ENCODE results near the gene CNTRL.
"Not testable (repeated sequence)": the region's sequence is repeated elsewhere in the genome, so short reads cannot be mapped to it uniquely, and the experiment has no call there.

The CNTRL gene, protein sequence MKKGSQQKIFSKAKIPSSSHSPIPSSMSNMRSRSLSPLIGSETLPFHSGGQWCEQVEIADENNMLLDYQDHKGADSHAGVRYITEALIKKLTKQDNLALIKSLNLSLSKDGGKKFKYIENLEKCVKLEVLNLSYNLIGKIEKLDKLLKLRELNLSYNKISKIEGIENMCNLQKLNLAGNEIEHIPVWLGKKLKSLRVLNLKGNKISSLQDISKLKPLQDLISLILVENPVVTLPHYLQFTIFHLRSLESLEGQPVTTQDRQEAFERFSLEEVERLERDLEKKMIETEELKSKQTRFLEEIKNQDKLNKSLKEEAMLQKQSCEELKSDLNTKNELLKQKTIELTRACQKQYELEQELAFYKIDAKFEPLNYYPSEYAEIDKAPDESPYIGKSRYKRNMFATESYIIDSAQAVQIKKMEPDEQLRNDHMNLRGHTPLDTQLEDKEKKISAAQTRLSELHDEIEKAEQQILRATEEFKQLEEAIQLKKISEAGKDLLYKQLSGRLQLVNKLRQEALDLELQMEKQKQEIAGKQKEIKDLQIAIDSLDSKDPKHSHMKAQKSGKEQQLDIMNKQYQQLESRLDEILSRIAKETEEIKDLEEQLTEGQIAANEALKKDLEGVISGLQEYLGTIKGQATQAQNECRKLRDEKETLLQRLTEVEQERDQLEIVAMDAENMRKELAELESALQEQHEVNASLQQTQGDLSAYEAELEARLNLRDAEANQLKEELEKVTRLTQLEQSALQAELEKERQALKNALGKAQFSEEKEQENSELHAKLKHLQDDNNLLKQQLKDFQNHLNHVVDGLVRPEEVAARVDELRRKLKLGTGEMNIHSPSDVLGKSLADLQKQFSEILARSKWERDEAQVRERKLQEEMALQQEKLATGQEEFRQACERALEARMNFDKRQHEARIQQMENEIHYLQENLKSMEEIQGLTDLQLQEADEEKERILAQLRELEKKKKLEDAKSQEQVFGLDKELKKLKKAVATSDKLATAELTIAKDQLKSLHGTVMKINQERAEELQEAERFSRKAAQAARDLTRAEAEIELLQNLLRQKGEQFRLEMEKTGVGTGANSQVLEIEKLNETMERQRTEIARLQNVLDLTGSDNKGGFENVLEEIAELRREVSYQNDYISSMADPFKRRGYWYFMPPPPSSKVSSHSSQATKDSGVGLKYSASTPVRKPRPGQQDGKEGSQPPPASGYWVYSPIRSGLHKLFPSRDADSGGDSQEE (N-terminal part only)

GRCh38 chr9:121074370-121075250, at the start of gene CNTRL:
CNTRL (plus strand) TSS chr9:121074955; CDS start chr9:121088327, 13,372 bp downstream.
- DNase-seq: peak; percentile 87 to 89

DNA sequence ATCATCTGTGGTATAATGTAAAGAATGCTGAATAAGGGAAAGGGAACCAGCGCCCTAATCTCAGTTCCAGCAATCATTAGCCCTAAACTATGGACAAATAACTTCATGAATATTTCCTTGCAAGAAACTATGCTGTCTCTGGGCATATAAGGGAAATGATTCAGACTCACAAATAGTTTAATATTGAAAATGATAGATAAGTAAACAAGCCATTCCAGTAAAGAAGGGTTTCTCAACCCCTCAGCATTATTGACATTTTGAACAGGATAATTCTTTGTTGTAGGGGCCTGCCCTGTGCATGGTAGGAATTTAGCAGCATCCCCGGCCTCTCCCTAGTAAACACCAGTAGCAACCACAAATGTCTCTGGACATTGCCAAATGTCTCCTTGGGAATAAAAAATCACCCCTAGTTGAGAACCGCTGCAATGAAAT, 48.5 kb upstream of the CNTRL start:
- no peak for DNase-seq

DNA sequence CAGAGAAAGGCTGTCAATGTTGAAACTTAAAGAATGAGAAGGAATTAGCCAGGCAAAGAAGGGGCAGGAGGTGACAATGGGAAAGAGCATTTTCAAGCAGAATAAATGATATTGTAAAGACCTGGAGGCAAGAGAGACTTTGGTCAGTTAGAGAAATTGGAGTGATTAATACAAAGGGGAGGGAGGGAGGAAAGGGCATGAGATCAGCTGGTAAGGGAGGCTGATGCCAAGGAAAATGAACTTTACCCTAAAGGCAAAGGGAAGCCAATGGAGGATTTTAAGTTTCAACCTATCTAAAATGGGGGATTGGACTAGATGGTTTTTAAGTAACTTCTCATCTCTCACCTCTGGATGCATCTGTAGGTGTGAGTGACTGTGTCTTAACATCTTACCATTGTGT, 48.0 kb upstream of the CNTRL start:
- DNase-seq: no peak

- DNase-seq: not testable (repeated sequence)
Measured at GRCh38 chr9:121028285-121028684, 46.5 kb upstream of the CNTRL start.

DNA sequence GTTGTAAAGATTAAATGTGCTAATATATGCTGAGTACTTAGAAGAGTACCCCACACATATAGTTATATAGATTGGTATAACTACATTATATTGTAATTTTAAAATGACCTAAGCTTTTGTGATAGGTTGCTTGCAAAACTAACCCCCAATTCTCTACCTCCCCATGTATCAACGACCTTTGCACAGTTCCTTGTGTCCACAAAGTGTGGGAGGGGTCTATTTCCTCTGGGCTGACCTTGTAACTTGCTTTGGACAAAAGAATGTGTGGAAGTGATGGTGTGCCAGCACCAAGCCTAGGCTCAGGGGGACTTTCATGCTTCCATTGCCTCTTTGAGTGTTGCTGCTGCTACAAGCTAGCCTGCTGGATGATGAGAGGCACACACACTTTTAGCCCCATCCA, 45.3 kb upstream of the CNTRL start:
- no peak for DNase-seq

GRCh38 chr9:121034529-121034928, 40.2 kb upstream of the CNTRL start:
- no peak for DNase-seq

- not testable (repeated sequence) for DNase-seq
Measured at GRCh38 chr9:121035717-121036116, 39.0 kb upstream of the CNTRL start.

- no peak for DNase-seq
Measured at GRCh38 chr9:121038362-121038761, 36.4 kb upstream of the CNTRL start.

DNA sequence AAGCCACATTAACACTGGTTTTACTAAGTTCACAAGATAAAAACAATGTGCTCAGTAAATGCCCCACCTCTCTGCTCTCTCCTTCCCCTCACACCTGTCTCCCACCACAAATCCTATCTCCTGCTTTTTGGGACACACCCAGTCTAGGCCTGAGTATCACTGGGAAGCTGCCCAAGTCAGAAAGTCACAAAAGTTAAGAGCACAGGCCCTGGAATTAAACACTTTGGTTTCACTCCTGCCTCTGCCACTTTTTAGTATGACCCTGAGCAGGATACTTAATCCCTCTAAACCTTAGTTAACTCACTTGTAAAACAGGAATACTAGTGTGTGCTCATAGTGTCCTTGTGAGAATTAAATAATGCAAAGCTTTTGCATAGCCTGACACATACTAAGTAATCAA, 36.0 kb upstream of the CNTRL start:
- DNase-seq: no peak

GRCh38 chr9:121048175-121048574, 26.6 kb upstream of the CNTRL start:
- no peak for DNase-seq

- no peak for DNase-seq
Measured at GRCh38 chr9:121048618-121049017, 26.1 kb upstream of the CNTRL start.

- DNase-seq: no peak
Measured at GRCh38 chr9:121050128-121050988, 24.4 kb upstream of the CNTRL start, which contains the start of gene C5. C5 (minus strand) TSS chr9:121050275; CDS start chr9:121050246, 29 bp downstream.

DNA sequence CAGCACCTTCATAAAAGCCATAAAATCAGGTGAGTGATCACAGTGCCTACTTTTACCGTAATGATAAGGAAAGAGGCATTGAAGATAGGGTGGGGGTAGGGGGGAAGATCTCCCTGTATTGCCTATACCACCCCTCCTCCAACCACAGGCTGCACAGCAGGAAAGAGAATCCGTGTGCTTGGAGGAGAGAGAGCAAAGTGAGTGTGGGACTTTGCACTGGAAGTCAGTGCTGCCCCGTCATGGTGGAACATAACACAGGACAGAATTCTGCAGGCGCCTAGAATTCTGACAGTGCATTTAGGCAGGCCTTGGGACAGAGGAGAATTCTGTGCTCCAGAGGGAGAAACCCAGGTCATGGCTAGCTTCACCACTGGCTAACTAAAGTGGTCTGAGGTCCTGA, 21.2 kb upstream of the CNTRL start:
- DNase-seq: no peak

- no peak for DNase-seq
Measured at GRCh38 chr9:121055642-121056143, 19.1 kb upstream of the CNTRL start.

DNA sequence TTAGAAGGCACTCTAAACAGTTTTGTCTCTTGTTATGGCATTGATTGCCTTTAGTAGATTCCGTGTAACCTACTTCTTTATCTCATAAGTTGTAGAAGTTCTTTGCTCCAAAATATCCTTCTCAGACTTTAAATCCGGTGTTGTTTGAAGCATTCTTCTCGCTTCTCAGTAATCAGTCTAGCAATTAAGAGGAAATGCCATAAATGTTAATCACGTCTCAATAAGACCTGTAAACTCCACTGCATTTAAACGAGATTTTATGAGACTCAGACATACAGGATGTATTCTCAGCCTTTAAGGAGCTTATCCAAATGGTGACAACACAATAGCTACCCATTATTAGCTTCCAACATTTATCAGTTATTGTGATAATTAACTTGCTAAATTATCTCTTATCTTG, 16.9 kb upstream of the CNTRL start:
- no peak for DNase-seq

DNA sequence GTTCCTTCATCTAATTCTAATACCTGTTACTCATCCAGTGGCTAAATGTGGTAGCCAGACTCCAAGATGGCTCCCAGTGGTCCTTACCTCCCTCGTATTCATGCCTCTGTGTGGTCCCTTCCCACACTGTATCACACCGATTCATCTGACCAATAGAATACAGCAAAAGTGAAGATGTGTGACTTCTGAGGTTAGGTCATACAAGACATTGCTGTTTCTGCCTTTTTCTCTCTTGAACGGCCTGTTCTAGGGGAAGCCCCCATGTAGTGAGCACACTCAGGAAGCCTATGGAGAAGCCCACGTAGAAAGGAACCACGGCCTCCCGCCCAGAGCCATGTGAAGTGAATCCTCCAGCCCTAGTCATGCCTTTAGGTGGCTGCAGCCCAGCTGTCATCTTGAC, 15.2 kb upstream of the CNTRL start:
- DNase-seq: no peak

DNA sequence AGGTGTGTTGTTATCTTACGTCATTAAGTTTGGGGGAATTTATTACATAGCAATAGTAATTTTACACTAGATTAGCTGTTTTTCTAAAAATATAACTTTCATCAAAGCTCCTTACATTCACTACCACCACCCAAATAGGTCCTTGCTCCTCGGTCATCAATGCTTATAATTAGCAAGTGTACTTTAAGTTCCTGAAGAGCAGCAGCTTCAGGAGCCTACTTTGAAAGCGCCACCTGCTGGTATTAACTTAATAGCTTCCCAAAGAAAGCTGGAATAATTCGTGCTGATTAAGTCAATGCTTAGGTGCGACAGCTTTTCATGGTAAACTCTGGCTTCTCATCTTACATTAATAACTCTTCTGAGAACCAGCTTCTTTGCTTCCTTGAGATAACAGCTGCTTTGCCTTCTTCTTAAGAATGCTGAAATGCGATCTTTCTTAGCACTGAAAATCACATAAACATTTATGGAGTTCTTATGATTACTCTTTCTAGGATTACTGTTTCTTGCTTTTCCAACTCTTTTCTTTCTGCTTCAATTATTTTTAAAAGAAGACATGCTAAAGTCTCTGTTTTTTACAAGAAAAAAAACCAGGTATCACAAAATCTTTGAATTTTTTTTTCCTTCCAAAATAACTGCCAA, 14.6 kb upstream of the CNTRL start:
- peak; percentile 21 to 50 for DNase-seq

DNA sequence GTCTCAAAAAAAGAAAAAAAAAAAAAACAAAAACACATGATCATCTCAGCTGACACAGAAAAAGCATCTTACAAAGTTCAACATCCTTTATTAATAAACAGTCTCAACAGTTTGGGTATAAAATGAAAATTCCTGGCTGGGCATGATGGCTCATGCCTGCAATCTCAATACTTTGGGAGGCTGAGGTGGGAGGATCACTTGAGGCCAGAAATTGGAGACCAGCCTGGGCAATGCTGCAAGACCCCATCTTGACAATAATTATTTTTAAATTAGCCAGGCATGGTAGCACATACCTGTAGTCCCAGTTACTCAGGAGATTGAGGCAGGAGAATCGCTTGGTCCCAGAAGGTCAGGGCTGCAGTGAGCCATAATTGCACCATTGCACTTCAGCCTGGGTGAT, 7.9 kb upstream of the CNTRL start:
- no peak for DNase-seq

- no peak for DNase-seq
Measured at GRCh38 chr9:121067640-121068039, 7.1 kb upstream of the CNTRL start.

DNA sequence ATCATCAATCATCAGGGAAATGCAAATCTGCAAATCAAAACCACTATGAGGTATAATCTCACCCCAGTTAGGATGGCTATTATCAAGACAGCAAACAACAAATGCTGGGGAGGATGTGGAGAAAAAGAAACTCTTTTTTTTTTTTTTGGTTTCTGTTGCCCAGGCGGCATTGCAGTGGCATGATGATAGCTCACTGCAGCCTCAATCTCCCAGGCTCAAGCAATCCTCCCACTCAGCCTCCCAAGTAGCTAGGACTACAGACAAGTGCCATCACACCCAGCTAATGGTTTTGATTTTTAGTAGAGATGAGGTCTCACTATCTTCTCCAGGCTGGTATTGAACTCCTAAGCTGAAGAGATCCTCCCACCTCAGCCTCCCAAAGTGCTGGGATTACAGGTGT, 5.4 kb upstream of the CNTRL start:
- DNase-seq: no peak

All from NCI-H1930 (cell line).